SKM-1 (cell line): ENCODE results near the gene ACLY.

Experiments used
- DNase-seq: peaks from one replicate; lab custom pipeline; 2025; ENCODE audit not compliant: unreplicated experiment; lab: John Stamatoyannopoulos, UW

The ACLY gene

GRCh38 chr17:41918314-41919164, at the start of gene ACLY:
Gene ACLY (minus strand): TSS chr17:41918951. CDS start chr17:41913873, 5,078 bp downstream.
- peak; percentile 90 for DNase-seq

GRCh38 chr17:41967921-41968578, 49.3 kb upstream of the ACLY start:
- DNase-seq: no peak

GRCh38 chr17:41967141-41967920, 48.6 kb upstream of the ACLY start:
- DNase-seq: no peak

GRCh38 chr17:41966463-41967140, 47.9 kb upstream of the ACLY start, which contains the start of gene CNP:
Gene CNP (plus strand): TSS chr17:41966795. CDS start chr17:41966885, 90 bp downstream.
- DNase-seq: peak; percentile 78

GRCh38 chr17:41965694-41966462, 47.1 kb upstream of the ACLY start:
- DNase-seq: no peak

GRCh38 chr17:41962768-41963434, 44.1 kb upstream of the ACLY start:
- DNase-seq: peak; percentile 27

GRCh38 chr17:41962111-41962510, 43.4 kb upstream of the ACLY start:
- DNase-seq: no peak

- peak; percentile 42 for DNase-seq
Measured at GRCh38 chr17:41959336-41960095, 40.8 kb upstream of the ACLY start.

- DNase-seq: no peak
Measured at GRCh38 chr17:41959030-41959335, 40.2 kb upstream of the ACLY start.

GRCh38 chr17:41957869-41958439, 39.2 kb upstream of the ACLY start:
- DNase-seq: no peak

- DNase-seq: no peak
Measured at GRCh38 chr17:41957031-41957868, 38.5 kb upstream of the ACLY start.

- no peak for DNase-seq
Measured at GRCh38 chr17:41956522-41956921, 37.8 kb upstream of the ACLY start.

- DNase-seq: no peak
Measured at GRCh38 chr17:41948762-41949460, 30.2 kb upstream of the ACLY start.

GRCh38 chr17:41944943-41945342, 26.2 kb upstream of the ACLY start:
- no peak for DNase-seq

GRCh38 chr17:41943492-41943891, 24.7 kb upstream of the ACLY start:
- DNase-seq: no peak

- DNase-seq: no peak
Measured at GRCh38 chr17:41942626-41943373, 24.0 kb upstream of the ACLY start.

- no peak for DNase-seq
Measured at GRCh38 chr17:41941168-41941567, 22.4 kb upstream of the ACLY start.
